SK-N-SH treated with all-trans-retinoic acid at 6 μM for 48 hours (cell line): ENCODE data around the gene DIAPH3.

Experiments used
- ATAC-seq: fragments of 200-7000 bp; cut with Tn5 transposase; 3 replicates; pipeline ENCODE4 v1.9.1; 2020; ENCODE audit warnings: mild to moderate bottlenecking, moderate library complexity
- ARNTL ChIP-seq: fragments of 450-650 bp; formaldehyde crosslinking; IDR thresholded peaks from 2 replicates; pipeline ENCODE4 v1.5.0; 2020; ENCODE audit warnings: low read depth, mild to moderate bottlenecking, moderate library complexity, borderline replicate concordance
- BACH2 ChIP-seq: fragments of 250-450 bp; sonication (Bioruptor Pico); IDR thresholded peaks from 2 replicates; pipeline ENCODE4 v1.9.0; 2021; ENCODE audit warnings: mild to moderate bottlenecking, borderline replicate concordance
- CREB5 ChIP-seq: fragments of 250-450 bp; sonication (Bioruptor Pico); IDR thresholded peaks from 2 replicates; pipeline ENCODE4 v1.5.1; 2020; ENCODE audit warnings: low read depth, mild to moderate bottlenecking, moderate library complexity
- CSDC2 ChIP-seq: fragments of 250-450 bp; sonication (Bioruptor Pico); IDR thresholded peaks from 2 replicates; pipeline ENCODE4 v1.5.0; 2020; ENCODE audit warnings: mild to moderate bottlenecking, moderate library complexity
- ESRRG ChIP-seq: fragments of 250-450 bp; sonication (Bioruptor Pico); IDR thresholded peaks from 2 replicates; pipeline ENCODE4 v1.6.1; 2021; ENCODE audit warnings: mild to moderate bottlenecking
- GLIS3 ChIP-seq: fragments of 250-450 bp; sonication (Bioruptor Pico); IDR thresholded peaks from 2 replicates; pipeline ENCODE4 v1.5.0; 2020; ENCODE audit warnings: mild to moderate bottlenecking, moderate library complexity
- ISL1 ChIP-seq: fragments of 250-450 bp; sonication (Bioruptor Pico); IDR thresholded peaks from 2 replicates; pipeline ENCODE4 v2.1.2; 2022; ENCODE audit warnings: mild to moderate bottlenecking, moderate library complexity
- PATZ1 ChIP-seq: fragments of 250-450 bp; sonication (Bioruptor Pico); IDR thresholded peaks from 2 replicates; pipeline ENCODE4 v1.8.0; 2020; ENCODE audit warnings: mild to moderate bottlenecking, moderate library complexity, borderline replicate concordance
- POU6F1 ChIP-seq: fragments of 250-450 bp; sonication (Bioruptor Pico); IDR thresholded peaks from 2 replicates; pipeline ENCODE4 v1.8.0; 2021; ENCODE audit warnings: low read depth, mild to moderate bottlenecking, moderate library complexity, borderline replicate concordance
- PPARA ChIP-seq: fragments of 250-450 bp; sonication (Bioruptor Pico); IDR thresholded peaks from 2 replicates; pipeline ENCODE4 v1.5.0; 2020; ENCODE audit warnings: mild to moderate bottlenecking, borderline replicate concordance
- RARB ChIP-seq: fragments of 250-450 bp; sonication (Bioruptor Pico); IDR thresholded peaks from 2 replicates; pipeline ENCODE4 v1.8.0; 2021; ENCODE audit warnings: mild to moderate bottlenecking, moderate library complexity
- SNAI2 ChIP-seq: fragments of 250-450 bp; sonication (Bioruptor Pico); IDR thresholded peaks from 2 replicates; pipeline ENCODE4 v1.5.0; 2020; ENCODE audit warnings: mild to moderate bottlenecking, moderate library complexity
- TCF4 ChIP-seq: fragments of 250-450 bp; sonication (Bioruptor Pico); IDR thresholded peaks from 2 replicates; pipeline ENCODE4 v1.8.0; 2021; ENCODE audit warnings: mild to moderate bottlenecking, moderate library complexity, borderline replicate concordance
- TOX ChIP-seq: fragments of 250-450 bp; sonication (Bioruptor Pico); IDR thresholded peaks from 2 replicates; pipeline ENCODE4 v1.8.0; 2021; ENCODE audit warnings: mild to moderate bottlenecking, moderate library complexity, borderline replicate concordance
- ZC3H10 ChIP-seq: fragments of 250-450 bp; sonication (Bioruptor Pico); IDR thresholded peaks from 2 replicates; pipeline ENCODE4 v1.5.1; 2021; ENCODE audit warnings: mild to moderate bottlenecking, moderate library complexity
- ZFP3 ChIP-seq: fragments of 250-450 bp; sonication (Bioruptor Pico); IDR thresholded peaks from 2 replicates; pipeline ENCODE4 v1.5.0; 2020; ENCODE audit warnings: mild to moderate bottlenecking, moderate library complexity
- ZNF565 ChIP-seq: fragments of 450-650 bp; formaldehyde crosslinking; conservative IDR thresholded peaks from 2 replicates; pipeline ENCODE4 v1.5.0; 2020; ENCODE audit warnings: low read depth, mild to moderate bottlenecking, moderate library complexity
- ZNF8 ChIP-seq: fragments of 450-650 bp; formaldehyde crosslinking; IDR thresholded peaks from 2 replicates; pipeline ENCODE4 v1.5.0; 2020; ENCODE audit warnings: mild to moderate bottlenecking, moderate library complexity
- TF ChIP-seq, protein P1 (sequence below): fragments of 250-450 bp; sonication (Bioruptor Pico); IDR thresholded peaks from 2 replicates; pipeline ENCODE4 v1.5.0; 2020; ENCODE audit warnings: mild to moderate bottlenecking, moderate library complexity
- TF ChIP-seq, protein P2 (sequence below): fragments of 250-450 bp; sonication (Bioruptor Pico); IDR thresholded peaks from 2 replicates; pipeline ENCODE4 v1.5.1; 2021; ENCODE audit warnings: mild to moderate bottlenecking, moderate library complexity

The DIAPH3 gene

DNA sequence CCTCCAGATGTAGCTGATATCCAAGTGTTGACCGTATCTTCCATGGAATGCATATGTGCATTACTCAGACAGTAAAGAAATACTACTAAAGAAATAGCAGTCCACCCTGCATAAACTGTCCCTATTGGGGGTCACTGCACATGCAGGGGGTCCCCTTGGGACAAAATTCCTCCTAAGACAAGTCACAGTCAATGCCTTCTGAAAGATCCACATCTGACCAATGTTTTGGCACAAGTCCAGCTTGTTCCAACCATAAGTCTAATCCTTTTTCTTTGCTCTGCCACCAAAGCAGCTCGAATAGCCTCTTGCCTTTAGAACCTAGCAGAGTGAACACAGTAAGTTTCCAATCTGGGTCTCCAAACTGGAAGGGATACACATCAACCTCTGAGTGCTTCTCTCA, 87.9 kb downstream of the DIAPH3 start (continued):
- no peak for TF ChIP-seq CREB5 (CRISPR knock-in tag)

DNA sequence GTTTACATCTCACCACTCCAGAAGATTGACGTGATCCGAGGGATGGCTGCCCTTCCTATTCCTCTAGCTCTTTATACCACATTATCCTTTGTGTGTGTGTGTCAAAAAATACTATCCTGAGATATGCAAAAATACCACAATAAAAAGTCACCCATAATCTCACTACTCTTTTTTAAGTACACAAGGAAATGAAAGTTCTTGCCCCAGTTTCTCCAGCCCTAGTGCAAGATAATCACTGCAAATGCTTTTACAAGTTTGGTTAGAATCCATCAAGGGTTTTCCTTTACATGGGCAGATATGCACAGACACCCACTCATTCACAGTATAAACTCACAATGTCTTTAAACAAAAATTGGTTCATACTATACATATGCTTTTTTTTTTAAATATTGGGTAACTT, 89.3 kb downstream of the DIAPH3 start:
- no peak for ATAC-seq
- no peak for TF ChIP-seq ISL1 (CRISPR knock-in tag)
- TF ChIP-seq TCF4, result no peak
- TF ChIP-seq CSDC2 (CRISPR knock-in tag), result no peak
- no peak for TF ChIP-seq ZNF565 (CRISPR knock-in tag)
- TF ChIP-seq ZC3H10, result no peak
- TF ChIP-seq, all 23 proteins: peak for 0

DNA sequence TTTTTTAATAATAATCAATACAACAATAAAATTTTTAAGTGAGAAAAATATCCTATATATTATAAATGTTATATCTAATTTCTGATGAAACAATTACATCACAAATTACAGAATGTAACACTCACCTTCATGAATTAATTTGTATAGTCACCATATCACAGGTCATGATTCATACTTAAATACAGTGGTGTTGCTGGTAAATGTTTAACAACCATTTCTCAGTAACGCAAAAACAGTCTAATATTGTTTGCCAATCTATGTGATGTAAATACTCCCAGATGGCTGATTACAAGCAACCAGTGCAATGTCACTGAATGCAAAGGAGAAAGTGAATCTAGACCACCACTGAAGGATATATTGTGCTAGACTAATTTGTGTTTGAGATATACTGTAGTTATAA, 97.5 kb downstream of the DIAPH3 start:
- TF ChIP-seq ISL1 (CRISPR knock-in tag) (no peak), ZNF565 (CRISPR knock-in tag) (no peak), TOX (CRISPR knock-in tag) (no peak), ESRRG (no peak), BACH2 (CRISPR knock-in tag) (no peak), TCF4 (no peak), RARB (CRISPR knock-in tag) (no peak), CREB5 (CRISPR knock-in tag) (no peak), ARNTL (no peak), ZC3H10 (no peak), ZNF8 (no peak), SNAI2 (CRISPR knock-in tag) (no peak), PATZ1 (CRISPR knock-in tag) (no peak), PPARA (CRISPR knock-in tag) (no peak)
- TF ChIP-seq, protein P1, sequence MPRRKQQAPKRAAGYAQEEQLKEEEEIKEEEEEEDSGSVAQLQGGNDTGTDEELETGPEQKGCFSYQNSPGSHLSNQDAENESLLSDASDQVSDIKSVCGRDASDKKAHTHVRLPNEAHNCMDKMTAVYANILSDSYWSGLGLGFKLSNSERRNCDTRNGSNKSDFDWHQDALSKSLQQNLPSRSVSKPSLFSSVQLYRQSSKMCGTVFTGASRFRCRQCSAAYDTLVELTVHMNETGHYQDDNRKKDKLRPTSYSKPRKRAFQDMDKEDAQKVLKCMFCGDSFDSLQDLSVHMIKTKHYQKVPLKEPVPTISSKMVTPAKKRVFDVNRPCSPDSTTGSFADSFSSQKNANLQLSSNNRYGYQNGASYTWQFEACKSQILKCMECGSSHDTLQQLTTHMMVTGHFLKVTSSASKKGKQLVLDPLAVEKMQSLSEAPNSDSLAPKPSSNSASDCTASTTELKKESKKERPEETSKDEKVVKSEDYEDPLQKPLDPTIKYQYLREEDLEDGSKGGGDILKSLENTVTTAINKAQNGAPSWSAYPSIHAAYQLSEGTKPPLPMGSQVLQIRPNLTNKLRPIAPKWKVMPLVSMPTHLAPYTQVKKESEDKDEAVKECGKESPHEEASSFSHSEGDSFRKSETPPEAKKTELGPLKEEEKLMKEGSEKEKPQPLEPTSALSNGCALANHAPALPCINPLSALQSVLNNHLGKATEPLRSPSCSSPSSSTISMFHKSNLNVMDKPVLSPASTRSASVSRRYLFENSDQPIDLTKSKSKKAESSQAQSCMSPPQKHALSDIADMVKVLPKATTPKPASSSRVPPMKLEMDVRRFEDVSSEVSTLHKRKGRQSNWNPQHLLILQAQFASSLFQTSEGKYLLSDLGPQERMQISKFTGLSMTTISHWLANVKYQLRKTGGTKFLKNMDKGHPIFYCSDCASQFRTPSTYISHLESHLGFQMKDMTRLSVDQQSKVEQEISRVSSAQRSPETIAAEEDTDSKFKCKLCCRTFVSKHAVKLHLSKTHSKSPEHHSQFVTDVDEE (CRISPR knock-in tag), result no peak
- TF ChIP-seq, protein P2, sequence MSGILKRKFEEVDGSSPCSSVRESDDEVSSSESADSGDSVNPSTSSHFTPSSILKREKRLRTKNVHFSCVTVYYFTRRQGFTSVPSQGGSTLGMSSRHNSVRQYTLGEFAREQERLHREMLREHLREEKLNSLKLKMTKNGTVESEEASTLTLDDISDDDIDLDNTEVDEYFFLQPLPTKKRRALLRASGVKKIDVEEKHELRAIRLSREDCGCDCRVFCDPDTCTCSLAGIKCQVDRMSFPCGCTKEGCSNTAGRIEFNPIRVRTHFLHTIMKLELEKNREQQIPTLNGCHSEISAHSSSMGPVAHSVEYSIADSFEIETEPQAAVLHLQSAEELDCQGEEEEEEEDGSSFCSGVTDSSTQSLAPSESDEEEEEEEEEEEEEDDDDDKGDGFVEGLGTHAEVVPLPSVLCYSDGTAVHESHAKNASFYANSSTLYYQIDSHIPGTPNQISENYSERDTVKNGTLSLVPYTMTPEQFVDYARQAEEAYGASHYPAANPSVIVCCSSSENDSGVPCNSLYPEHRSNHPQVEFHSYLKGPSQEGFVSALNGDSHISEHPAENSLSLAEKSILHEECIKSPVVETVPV, result no peak
- ATAC-seq, result no peak

DNA sequence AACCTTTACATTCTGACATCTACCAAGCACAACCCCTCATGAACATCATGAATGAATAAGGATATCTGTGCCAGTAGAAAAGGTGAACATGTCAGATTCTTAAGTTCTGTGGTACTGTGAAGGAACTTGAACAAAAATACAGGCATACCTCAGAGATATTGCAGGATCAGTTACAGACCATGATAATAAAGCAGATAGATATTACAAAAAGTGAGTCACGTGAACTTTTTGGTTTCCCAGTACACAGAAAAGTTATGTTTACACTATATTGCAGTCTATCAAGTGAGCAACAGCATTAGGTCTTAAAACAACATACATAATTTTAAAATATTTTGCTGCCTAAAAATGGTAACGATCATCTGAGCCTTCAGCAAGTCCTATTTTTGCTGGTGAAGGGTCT, 101.2 kb downstream of the DIAPH3 start:
- no peak for ATAC-seq
- no peak for TF ChIP-seq CSDC2 (CRISPR knock-in tag)
- no peak for TF ChIP-seq TOX (CRISPR knock-in tag)
- no peak for TF ChIP-seq GLIS3 (CRISPR knock-in tag)
- TF ChIP-seq ISL1 (CRISPR knock-in tag), result no peak
- TF ChIP-seq ESRRG, result no peak
- TF ChIP-seq, protein P1 (CRISPR knock-in tag), result no peak
- TF ChIP-seq CREB5 (CRISPR knock-in tag), result no peak
- no peak for TF ChIP-seq TCF4
- no peak for TF ChIP-seq RARB (CRISPR knock-in tag)
- no peak for TF ChIP-seq POU6F1 (CRISPR knock-in tag)
- no peak for TF ChIP-seq ZFP3 (CRISPR knock-in tag)
- no peak for TF ChIP-seq ZNF8
- no peak for TF ChIP-seq ARNTL
